HCT116 (cell line): ENCODE measurements around the gene FOXD1. TPM values are rescaled to one million over a fixed set of nuclear protein-coding genes. Genes with fewer than 3 reads are reported as not detected.

Experiments used
- ATAC-seq: fragments of 200-7000 bp; cut with Tn5 transposase; 2 replicates; pipeline ENCODE4 v1.9.1; 2020; ENCODE audit warnings: mild to moderate bottlenecking, moderate library complexity
- BruUV-seq: library from RNA; stranded (reverse); fragments of 400-500 nt; replicated peaks from 2 replicates; lab custom pipeline; 2021; lab: Mats Ljungman, UMichigan
- CTCF ChIA-PET: fragments of 300-600 bp; sonication (Branson Sonifier 250); formaldehyde crosslinking; loops from one replicate; lab custom pipeline; 2021; ENCODE audit warnings: antibody characterized with exemption; lab: Charles Lee
- POLR2A ChIA-PET: fragments of 300-600, 350-600 bp; sonication (Branson Sonifier 250); formaldehyde crosslinking; loops from one replicate; lab custom pipeline; 2021; ENCODE audit warnings: antibody characterized with exemption; lab: Charles Lee
- RAD21 ChIA-PET, 2 experiments: fragments of 300-600 bp; sonication (Branson Sonifier 250); formaldehyde crosslinking; loops; one replicate each; lab custom pipeline; 2023; ENCODE audit warnings: low total read pairs in 2 of 2; ENCODE audit not compliant: uncharacterized antibody in 2 of 2, unreplicated experiment in 2 of 2, low non-redundant PET in 1 of 2; lab: Charles Lee
- DNase-seq: peaks from one replicate; pipeline ENCODE4 v3.0.0-alpha.2; 2010; ENCODE audit warnings: low read depth, low spot score
- H2AFZ ChIP-seq: fragments of 200-600 bp; shearing (Covaris generic), sonication (generic); 2 replicates; pipeline ENCODE4 v1.6.1; 2017; ENCODE audit warnings: low read depth, mixed run types, mixed read lengths, antibody characterized with exemption, low read length; ENCODE audit not compliant: poor library complexity, severe bottlenecking
- H3K27ac ChIP-seq: 2 replicates; pipeline ENCODE4 v1.5.1; 2012; ENCODE audit warnings: low read depth, low read length
- H3K27me3 ChIP-seq: fragments of 200-600 bp; sonication (generic); 2 replicates; pipeline ENCODE4 v1.6.1; 2016; ENCODE audit warnings: mixed run types, low read length, mixed read lengths; ENCODE audit not compliant: insufficient read depth
- H3K36me3 ChIP-seq, 2 experiments: fragments of 200-500 bp in 1 of 2; fragments of 200-600 bp in 1 of 2; sonication (Bioruptor generic) in 1 of 2; sonication (generic) in 1 of 2; 2 replicates each; pipeline versions ENCODE4 v1.5.1 to v1.6.1; 2014 to 2016; ENCODE audit warnings: low read length in 2 of 2, inconsistent platforms in 1 of 2, mixed read lengths in 1 of 2, mixed run types in 1 of 2; ENCODE audit not compliant: insufficient read depth in 2 of 2, control insufficient read depth in 1 of 2
- H3K4me1 ChIP-seq, 2 experiments: fragments of 200-600 bp in 1 of 2; sonication (generic) in 1 of 2; 2 replicates each; pipeline versions ENCODE4 v1.5.1 to v1.6.1; 2012 to 2017; ENCODE audit warnings: low read length in 2 of 2, inconsistent platforms in 1 of 2, mild to moderate bottlenecking in 1 of 2, mixed read lengths in 1 of 2, mixed run types in 1 of 2, moderate library complexity in 1 of 2; ENCODE audit not compliant: insufficient read depth in 2 of 2, control insufficient read depth in 1 of 2
- H3K4me2 ChIP-seq: fragments of 200-600 bp; sonication (generic); 2 replicates; pipeline ENCODE4 v1.6.1; 2017; ENCODE audit warnings: mixed run types, low read length, mixed read lengths
- H3K4me3 ChIP-seq, 2 experiments: fragments of 200-600 bp in 1 of 2; sonication (generic) in 1 of 2; replicated peaks in 1 of 2; 2 replicates each; pipeline ENCODE4 v1.5.1; 2011 to 2016; ENCODE audit warnings: low read length in 2 of 2, control low read depth in 1 of 2, low read depth in 1 of 2, mild to moderate bottlenecking in 1 of 2, mixed read lengths in 1 of 2, mixed run types in 1 of 2
- H3K79me2 ChIP-seq: fragments of 200-600 bp; sonication (generic); 2 replicates; pipeline ENCODE4 v1.6.1; 2017; ENCODE audit warnings: mild to moderate bottlenecking, mixed run types, low read length, moderate library complexity, mixed read lengths; ENCODE audit not compliant: insufficient read depth
- H3K9ac ChIP-seq: fragments of 200-600 bp; sonication (generic); 2 replicates; pipeline ENCODE4 v1.6.1; 2016; ENCODE audit warnings: low read length, mixed read lengths
- H3K9me2 ChIP-seq: fragments of 200-600 bp; sonication (generic), shearing (Covaris generic); 2 replicates; pipeline ENCODE4 v1.6.1; 2017; ENCODE audit warnings: mixed run types, mild to moderate bottlenecking, moderate library complexity; ENCODE audit not compliant: insufficient read depth
- H3K9me3 ChIP-seq, 2 experiments: fragments of 200-500 bp in 1 of 2; fragments of 200-600 bp in 1 of 2; sonication (Bioruptor generic) in 1 of 2; sonication (generic) in 1 of 2; 2 replicates each; pipeline ENCODE4 v1.6.1; 2014 to 2017; ENCODE audit warnings: low read length in 2 of 2, mixed read lengths in 2 of 2, inconsistent platforms in 1 of 2, low read depth in 1 of 2, mild to moderate bottlenecking in 1 of 2, mixed run types in 1 of 2, moderate library complexity in 1 of 2; ENCODE audit not compliant: control insufficient read depth in 1 of 2, insufficient read depth in 1 of 2
- H4K20me1 ChIP-seq: fragments of 200-600 bp; sonication (generic), shearing (Covaris generic); 2 replicates; pipeline ENCODE4 v1.6.1; 2017; ENCODE audit warnings: mixed run types, mild to moderate bottlenecking, moderate library complexity; ENCODE audit not compliant: insufficient read depth
- CBX3 ChIP-seq: IDR thresholded peaks from 2 replicates; pipeline ENCODE4 v1.6.1; 2012; ENCODE audit warnings: low read depth
- CEBPB ChIP-seq: IDR thresholded peaks from 2 replicates; pipeline ENCODE4 v1.6.1; 2012; ENCODE audit warnings: low read depth
- EGR1 ChIP-seq: IDR thresholded peaks from 2 replicates; pipeline ENCODE4 v1.6.1; 2012; ENCODE audit warnings: low read depth
- EZH2 ChIP-seq: fragments of 200-600 bp; sonication (generic); IDR thresholded peaks from 2 replicates; pipeline ENCODE4 v1.6.1; 2017; ENCODE audit warnings: antibody characterized with exemption, mixed run types
- POLR2A ChIP-seq: IDR thresholded peaks from 2 replicates; pipeline ENCODE4 v1.7.0; 2011; ENCODE audit warnings: borderline replicate concordance; ENCODE audit not compliant: insufficient read depth, insufficient read length; ENCODE audit errors: extremely low read depth
- RAD21 ChIP-seq: IDR thresholded peaks from 2 replicates; pipeline ENCODE4 v1.6.1; 2012; ENCODE audit warnings: low read depth, mild to moderate bottlenecking
- REST ChIP-seq: IDR thresholded peaks from 2 replicates; pipeline ENCODE4 v1.6.1; 2012; ENCODE audit warnings: low read depth
- SIN3A ChIP-seq: IDR thresholded peaks from 2 replicates; pipeline ENCODE4 v1.6.1; 2012; ENCODE audit warnings: low read depth
- SP1 ChIP-seq: IDR thresholded peaks from 2 replicates; pipeline ENCODE4 v1.6.1; 2012; ENCODE audit warnings: low read depth
- ZFX ChIP-seq: fragments of 450-650 bp; IDR thresholded peaks from 2 replicates; pipeline ENCODE4 v1.6.1; 2017
- ZNF274 ChIP-seq: fragments of 200-500 bp; sonication (Bioruptor generic); IDR thresholded peaks from 2 replicates; pipeline ENCODE4 v1.6.1; 2014; ENCODE audit warnings: mild to moderate bottlenecking, low read depth, low read length, inconsistent platforms
- intact Hi-C: fragments of 100-400 bp; cut with micrococcal nuclease; formaldehyde crosslinking; loops from 2 replicates; pipeline ENCODE4 v1.10.0; 2022
- total RNA-seq: library from RNA; stranded (reverse); gene quantifications from one replicate; pipeline ENCODE4 v1.2.1, GENCODE V29; 2021; ENCODE audit not compliant: unreplicated experiment

The FOXD1 gene
- total RNA-seq, 1 experiment from 2014 or later, result 26.8 TPM

GRCh38 chr5:73485715-73486114 is 37.1 kb upstream of the FOXD1 start (continued):
- no peak for TF ChIP-seq REST
- TF ChIP-seq RAD21, result no peak
- TF ChIP-seq ZNF274, result no peak
- no peak for TF ChIP-seq CEBPB
- TF ChIP-seq CBX3, result no peak
- TF ChIP-seq ZFX, result no peak

- Histone ChIP-seq H3K27me3 (no peaks in the 10 kb centered on the region), H3K9me2 (no peaks in the 10 kb centered on the region), H3K9me3 (no peaks in the 10 kb centered on the region), H3K36me3 (no peaks in the 10 kb centered on the region), H3K9ac (no peak overlapping the region), H3K4me3 (no peak overlapping the region), H3K27ac (no peak overlapping the region), H3K4me2 (no peak overlapping the region), H2AFZ (no peak overlapping the region), H3K79me2 (no peaks in the 10 kb centered on the region), H4K20me1 (no peaks in the 10 kb centered on the region), H3K4me1 (no peaks in the 10 kb centered on the region)
- TF ChIP-seq ZNF274 (no peak), EZH2 (no peak), POLR2A (no peak), SIN3A (no peak), CEBPB (no peak), SP1 (no peak), EGR1 (no peak)
- no peak for DNase-seq
- no TSS peak for BruUV-seq
- POLR2A ChIA-PET, result interaction anchor here (1.3 kb wide), 1 partner anchor 12 kb away, joined by 3 read pairs; no protein-coding TSS in a partner anchor
- intact Hi-C loops, result no loop called here
- no peak for ATAC-seq
- CTCF ChIA-PET, result no interaction called here
- RAD21 ChIA-PET, result no interaction called here
Observed at GRCh38 chr5:73484511-73484910, 35.9 kb upstream of the FOXD1 start.
